Aorta (tissue), 5 donors: ENCODE measurements around the gene PRICKLE3. TPM values are rescaled to one million over a fixed set of nuclear protein-coding genes. Genes with fewer than 3 reads are reported as not detected.
A peak's percentile ranks its signal among the peaks of the same experiment; 100 is the strongest.

Experiments
- ATAC-seq: fragments of 200-7000 bp; cut with Tn5 transposase; one replicate; pipeline ENCODE4 v1.9.1; 2022; ENCODE audit warnings: moderate library complexity; ENCODE audit not compliant: low FRiP score
- DNase-seq, 2 donors: peaks; one replicate each; pipeline ENCODE4 v3.0.0-alpha.2; 2020
- H3K27ac ChIP-seq, 2 donors: one replicate each; pipeline ENCODE4 v1.5.1; 2013; ENCODE audit warnings: low read length in 2 of 2, mild to moderate bottlenecking in 2 of 2, moderate library complexity in 2 of 2, control low read depth in 1 of 2, inconsistent platforms in 1 of 2, low read depth in 1 of 2
- H3K27me3 ChIP-seq, 2 donors: one replicate each; pipeline ENCODE4 v1.6.1; 2013; ENCODE audit warnings: control low read depth in 1 of 2, low read length in 1 of 2, mild to moderate bottlenecking in 1 of 2, moderate library complexity in 1 of 2; ENCODE audit not compliant: insufficient read depth in 2 of 2, control insufficient read depth in 1 of 2
- H3K36me3 ChIP-seq, 2 donors: one replicate each; pipeline ENCODE4 v1.6.1; 2013; ENCODE audit warnings: control low read depth in 1 of 2, low read length in 1 of 2, mild to moderate bottlenecking in 1 of 2; ENCODE audit not compliant: insufficient read depth in 2 of 2, control insufficient read depth in 1 of 2
- H3K4me1 ChIP-seq, 2 donors: one replicate each; pipeline ENCODE4 v1.6.1; 2013; ENCODE audit warnings: low read length in 2 of 2, control low read depth in 1 of 2, mild to moderate bottlenecking in 1 of 2, moderate library complexity in 1 of 2; ENCODE audit not compliant: insufficient read depth in 2 of 2, control insufficient read depth in 1 of 2
- H3K4me3 ChIP-seq, 2 donors: one replicate each; pipeline ENCODE4 v1.5.1; 2013; ENCODE audit warnings: low read length in 2 of 2, control low read depth in 1 of 2, mild to moderate bottlenecking in 1 of 2
- H3K9me3 ChIP-seq: one replicate; pipeline ENCODE4 v1.6.1; 2013; ENCODE audit warnings: mild to moderate bottlenecking, low read length; ENCODE audit not compliant: control insufficient read depth
- WGBS, 2 donors: extraction: QIAGEN DNeasy Blood & Tissue Kit; methylation state at CpG; one replicate each; pipeline ENCODE4 v1.1.7; 2013; 5-methylcytosine and 5-hydroxymethylcytosine counted together
- intact Hi-C, 2 donors: fragments of 100-400 bp; cut with DNase I; formaldehyde crosslinking; loops; one replicate each; pipeline versions ENCODE4 v1.14.2 to v1.15.0; 2022
- polyA plus RNA-seq, 2 donors: library from polyadenylated mRNA; stranded (reverse); fragments of 200-250 nt; gene quantifications; one replicate each; pipeline ENCODE4 v1.2.3, GENCODE V29; 2013
- total RNA-seq, 2 donors: library from RNA; stranded (reverse); fragmentation: NEBNext Ultra II Directional; extraction: Animal tissue kit (Norgen Biotek cat#: 25700); gene quantifications; one replicate each; pipeline ENCODE4 v1.2.1, GENCODE V29; 2021
- donor health status: healthy with polysubstance abuse.
- donor health status: Bipolar disorder and iron deficiency.
- donor health status: DM: no; HTN: no; CAD: no.
- donor health status: DM: no; HTN: no; CAD: no.
- donor health status: DM: yes; HTN: yes; CAD: no.

The PRICKLE3 gene
- total and polyA plus RNA-seq, 4 donors: 2.8 to 13.3 (median 9.6) TPM

DNA sequence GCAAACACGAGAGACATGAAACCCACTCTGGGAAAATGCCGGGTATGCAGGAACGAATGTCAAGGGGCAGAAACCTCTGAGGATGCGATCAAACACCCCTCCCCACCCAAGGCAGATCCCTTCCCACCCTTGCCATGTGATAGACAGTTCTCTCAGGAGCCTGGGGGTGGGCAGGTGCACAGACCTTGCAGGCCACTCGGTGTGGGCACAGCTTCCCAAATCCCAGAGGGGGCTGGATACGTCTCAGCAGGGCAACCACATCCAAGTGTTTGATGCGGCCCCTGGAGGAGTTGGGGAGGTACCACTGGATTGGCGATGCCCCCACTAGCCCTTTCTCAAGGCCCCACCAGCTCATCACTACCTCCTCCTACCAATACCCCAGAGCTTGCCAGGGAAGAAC is 24.2 kb upstream of the PRICKLE3 start:
- DNase-seq: no peak
- no peaks in the 10 kb centered on the region for H3K4me1 ChIP-seq
- no peaks in the 10 kb centered on the region for H3K36me3 ChIP-seq
- H3K27me3 ChIP-seq: no peaks in the 10 kb centered on the region
- no peak overlapping the region for H3K27ac ChIP-seq
- ATAC-seq: no peak
- WGBS, 2 donors: 67 to 69% methylated on average over 8 of the region's 8 CpGs
- no peaks in the 10 kb centered on the region for H3K9me3 ChIP-seq
- no peak overlapping the region for H3K4me3 ChIP-seq
- intact Hi-C loops: no loop called here

DNA sequence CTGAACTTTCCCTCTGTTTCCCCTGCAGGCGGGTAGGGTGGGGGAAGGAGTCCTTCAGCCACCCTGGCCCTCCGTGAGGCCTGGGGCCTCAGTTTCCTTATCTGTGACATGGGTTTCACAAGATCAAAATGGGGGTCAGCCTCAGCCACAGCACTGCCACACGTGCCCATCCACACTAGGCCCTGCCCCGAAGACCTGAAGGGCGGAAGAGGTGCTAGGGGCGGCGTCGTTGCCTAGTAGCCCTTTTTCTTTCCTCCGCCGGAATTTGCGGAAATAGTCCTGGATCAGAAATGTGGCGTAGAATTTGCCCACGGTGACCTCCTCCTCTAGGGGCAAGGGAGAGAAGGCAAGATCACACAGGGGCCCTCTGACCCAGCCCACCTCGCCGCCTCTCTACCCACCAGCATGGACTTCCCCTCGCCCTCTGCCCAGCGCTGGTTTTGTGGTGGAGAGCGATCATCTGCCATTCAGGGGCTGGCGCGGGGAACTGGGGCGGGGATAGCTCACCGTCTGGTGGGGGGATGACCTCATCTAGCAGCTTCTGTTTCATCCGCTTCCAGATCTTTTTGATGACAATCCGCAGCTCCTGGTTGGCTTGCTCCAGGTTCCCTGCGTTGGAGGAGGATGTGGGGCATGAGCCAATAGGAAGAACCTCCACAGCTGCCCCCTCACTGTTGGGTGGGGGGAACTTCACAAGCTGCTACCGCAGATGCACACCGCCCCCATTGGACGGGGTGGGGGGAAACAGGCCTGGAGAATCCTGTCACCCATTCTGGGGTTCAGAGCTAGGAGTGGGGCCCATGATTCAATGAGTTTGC is 23.5 kb upstream of the PRICKLE3 start:
- Histone ChIP-seq H3K4me3 (no peak overlapping the region), H3K36me3 (no peaks in the 10 kb centered on the region), H3K27me3 (no peaks in the 10 kb centered on the region), H3K27ac (no peak overlapping the region), H3K4me1 (no peaks in the 10 kb centered on the region), H3K9me3 (no peaks in the 10 kb centered on the region)
- ATAC-seq (no peak), DNase-seq (peak in 1 of 2 donors; percentile 53)
- 32 to 50% methylated on average over 28 of the region's 28 CpGs for WGBS, 2 donors
- intact Hi-C loops: no loop called here

DNA sequence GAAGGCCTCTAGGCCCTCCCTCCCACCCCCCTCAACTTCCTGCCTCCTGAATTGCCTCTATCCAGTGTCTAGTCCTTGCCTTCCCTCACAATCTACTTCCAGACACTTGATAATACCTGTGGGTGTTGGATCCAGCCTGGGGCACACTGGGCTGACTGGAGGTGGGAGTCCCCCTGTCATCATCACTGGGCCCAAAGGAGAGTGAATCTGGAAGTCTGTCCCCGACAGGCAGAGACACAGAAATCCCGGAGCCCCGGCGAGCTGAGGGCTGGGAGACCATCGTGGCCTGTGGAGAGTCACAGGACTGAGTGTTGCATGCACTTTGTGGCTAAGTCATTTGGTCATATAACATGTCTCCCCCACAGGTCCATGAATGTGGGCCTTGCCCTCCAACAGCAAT is 22.2 kb upstream of the PRICKLE3 start:
- H3K4me1 ChIP-seq: no peaks in the 10 kb centered on the region
- H3K9me3 ChIP-seq: no peaks in the 10 kb centered on the region
- H3K36me3 ChIP-seq: no peaks in the 10 kb centered on the region
- H3K4me3 ChIP-seq: no peak overlapping the region
- intact Hi-C loops: no loop called here
- no peak for ATAC-seq
- DNase-seq: no peak
- no peaks in the 10 kb centered on the region for H3K27me3 ChIP-seq
- WGBS, 2 donors: 89 to 90% methylated on average over 5 of the region's 5 CpGs
- no peak overlapping the region for H3K27ac ChIP-seq

DNA sequence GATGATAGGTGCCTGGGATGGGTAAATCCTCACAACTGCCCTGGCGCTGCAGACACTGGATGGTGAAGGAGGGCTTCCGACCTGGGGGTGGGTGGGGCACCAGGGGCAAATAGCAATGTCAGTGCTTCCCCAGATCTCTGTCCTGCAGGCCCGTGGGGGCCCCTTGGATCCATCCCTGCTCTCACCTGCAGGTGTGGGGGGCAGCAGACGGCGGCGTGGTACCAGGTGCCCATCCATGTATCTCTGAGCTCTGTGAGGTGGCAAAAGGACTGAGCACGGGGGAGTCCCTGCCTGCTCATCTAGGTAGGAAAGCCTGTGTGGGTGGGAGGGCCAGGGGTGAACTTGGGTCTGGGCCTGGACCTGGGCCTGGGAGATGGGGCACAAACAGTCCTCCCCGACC is 20.4 kb upstream of the PRICKLE3 start:
- Histone ChIP-seq H3K36me3 (no peaks in the 10 kb centered on the region), H3K9me3 (no peaks in the 10 kb centered on the region), H3K27ac (no peak overlapping the region), H3K27me3 (no peaks in the 10 kb centered on the region), H3K4me3 (no peak overlapping the region), H3K4me1 (no peaks in the 10 kb centered on the region)
- intact Hi-C loops: no loop called here
- ATAC-seq (no peak), DNase-seq (peak in 1 of 2 donors; percentile 58)
- WGBS, 2 donors: 73 to 87% methylated on average over 8 of the region's 8 CpGs

DNA sequence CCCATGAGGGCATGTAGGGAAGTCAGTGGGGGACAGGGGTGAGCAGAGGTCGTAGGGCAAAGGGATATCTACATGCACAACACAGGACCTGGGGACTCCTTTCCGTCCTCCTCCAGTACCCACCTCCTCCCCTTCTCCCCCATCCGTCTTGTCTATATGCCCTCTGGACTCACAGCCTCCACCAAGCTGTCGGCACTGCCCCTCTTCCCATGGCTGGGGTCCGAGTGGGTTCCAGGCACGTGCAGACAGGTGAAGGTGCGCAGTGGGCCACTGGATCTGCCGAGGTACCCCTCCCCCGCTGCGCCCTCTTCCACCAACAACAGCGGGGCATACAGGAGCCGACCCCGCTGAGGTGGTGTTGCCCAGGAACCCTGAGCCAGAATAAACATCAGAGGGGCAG is 19.3 kb upstream of the PRICKLE3 start:
- ATAC-seq (no peak), DNase-seq (no peak)
- Histone ChIP-seq H3K4me3 (no peak overlapping the region), H3K4me1 (no peaks in the 10 kb centered on the region), H3K36me3 (no peaks in the 10 kb centered on the region), H3K9me3 (no peaks in the 10 kb centered on the region), H3K27ac (no peak overlapping the region), H3K27me3 (no peaks in the 10 kb centered on the region)
- 76 to 80% methylated on average over 13 of the region's 13 CpGs for WGBS, 2 donors
- intact Hi-C loops: no loop called here

DNA sequence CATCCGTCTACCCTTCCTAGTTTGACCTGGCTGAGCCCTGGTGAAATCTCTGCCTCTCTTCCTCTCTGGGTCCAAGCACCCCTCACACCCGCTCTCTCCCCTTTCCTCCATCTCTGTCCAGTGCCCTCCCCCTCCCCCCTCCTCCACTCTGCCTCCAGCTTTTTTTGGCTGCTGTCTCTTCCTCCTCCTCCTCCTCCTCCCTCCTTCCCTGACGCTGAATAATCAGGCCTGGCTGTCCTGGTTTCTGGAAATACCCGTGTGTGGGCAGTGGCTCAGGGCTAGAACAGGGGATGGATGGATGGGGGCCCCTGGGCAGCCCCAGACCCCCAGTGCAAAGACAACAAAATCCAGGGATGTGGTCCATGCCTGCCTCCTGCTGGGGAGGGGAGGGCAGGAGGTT is 18.5 kb upstream of the PRICKLE3 start:
- no peaks in the 10 kb centered on the region for H3K27me3 ChIP-seq
- H3K27ac ChIP-seq: no peak overlapping the region
- WGBS, 2 donors: 38 to 46% methylated on average over 4 of the region's 4 CpGs
- DNase-seq: no peak
- ATAC-seq: no peak
- H3K4me3 ChIP-seq: no peak overlapping the region
- no peaks in the 10 kb centered on the region for H3K36me3 ChIP-seq
- intact Hi-C loops: loop anchor here in 1 of 2 donors (5.0 kb wide), 1 partner anchor 33 kb away; the partner anchor contains the start of gene CCDC22
- no peaks in the 10 kb centered on the region for H3K9me3 ChIP-seq
- H3K4me1 ChIP-seq: no peaks in the 10 kb centered on the region

DNA sequence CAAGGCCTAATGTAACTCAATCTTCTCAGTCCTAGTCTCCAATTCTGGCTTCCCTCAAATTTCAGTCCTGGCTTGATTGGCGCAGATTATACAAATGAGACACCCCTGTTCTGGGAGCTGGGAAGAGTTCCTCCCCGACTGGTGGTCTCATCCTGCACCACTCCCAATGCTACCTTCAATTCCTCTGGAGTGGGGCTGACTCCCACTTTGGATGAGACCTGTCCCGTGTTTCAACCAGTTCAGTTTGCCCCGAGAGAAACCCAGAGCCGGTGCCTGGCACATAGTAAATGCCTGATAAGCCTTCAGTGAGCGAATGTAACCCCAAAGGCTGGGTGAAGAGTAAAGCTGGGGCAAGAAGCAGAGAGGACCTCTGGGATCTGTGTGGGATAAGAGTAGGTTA is 17.8 kb upstream of the PRICKLE3 start:
- Histone ChIP-seq H3K27me3 (no peaks in the 10 kb centered on the region), H3K27ac (no peak overlapping the region), H3K4me1 (no peaks in the 10 kb centered on the region), H3K36me3 (no peaks in the 10 kb centered on the region), H3K9me3 (no peaks in the 10 kb centered on the region), H3K4me3 (no peak overlapping the region)
- WGBS, 2 donors: 78 to 90% methylated on average over 6 of the region's 6 CpGs
- no peak for ATAC-seq
- intact Hi-C loops: loop anchor here in 1 of 2 donors (5.0 kb wide), 1 partner anchor 33 kb away; the partner anchor contains the start of gene CCDC22
- no peak for DNase-seq

DNA sequence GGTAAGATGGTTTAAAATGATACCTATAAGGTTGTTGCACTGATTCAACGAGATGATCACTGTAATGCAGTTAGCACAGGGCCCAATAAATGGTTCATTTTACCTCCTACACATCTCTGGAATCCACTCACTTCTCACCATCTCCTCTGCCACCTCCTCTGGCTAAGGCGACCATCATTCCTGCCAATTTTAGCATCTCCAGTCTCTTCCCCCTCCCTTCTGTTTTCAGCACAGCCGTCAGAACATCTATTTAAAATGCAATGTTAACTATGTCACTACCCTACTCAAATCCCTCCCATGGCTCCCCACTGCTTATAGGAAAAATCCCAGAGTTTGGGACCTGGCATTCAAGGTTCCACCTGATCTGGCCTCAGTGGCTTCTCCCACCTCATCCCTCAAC is 17.4 kb upstream of the PRICKLE3 start:
- Histone ChIP-seq H3K4me3 (no peak overlapping the region), H3K27ac (no peak overlapping the region), H3K4me1 (no peaks in the 10 kb centered on the region), H3K36me3 (no peaks in the 10 kb centered on the region), H3K27me3 (no peaks in the 10 kb centered on the region), H3K9me3 (no peaks in the 10 kb centered on the region)
- intact Hi-C loops: loop anchor here in 1 of 2 donors (5.0 kb wide), 1 partner anchor 34 kb away; the partner anchor contains the start of gene CCDC22
- ATAC-seq (no peak), DNase-seq (no peak)
- 59 to 75% methylated on average over 3 of the region's 3 CpGs for WGBS, 2 donors

DNA sequence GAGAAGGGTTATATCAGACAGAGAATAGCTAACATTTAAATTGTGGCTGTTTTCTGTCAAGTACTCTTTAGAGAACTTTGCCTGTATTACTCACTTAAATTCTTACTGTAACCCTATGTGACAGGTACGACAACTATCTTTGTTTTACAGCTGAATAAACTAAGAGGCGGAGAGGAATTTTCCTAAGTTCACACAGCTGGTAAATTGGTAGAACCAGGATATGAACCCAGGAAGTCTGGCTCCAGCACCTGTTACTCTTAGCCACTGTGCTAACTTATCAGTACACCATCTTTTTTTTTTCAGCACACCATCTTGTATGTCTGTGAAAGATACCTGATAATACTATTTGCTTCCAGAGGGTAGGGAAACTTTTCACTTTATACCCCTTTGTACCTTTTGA is 15.8 kb upstream of the PRICKLE3 start:
- no peaks in the 10 kb centered on the region for H3K36me3 ChIP-seq
- no peak for DNase-seq
- intact Hi-C loops: loop anchor here in 1 of 2 donors (5.0 kb wide), 1 partner anchor 35 kb away; the partner anchor contains the start of gene CCDC22

More for the DNA sequence above, 15.8 kb upstream of the PRICKLE3 start:
- no peaks in the 10 kb centered on the region for H3K4me1 ChIP-seq
- no peaks in the 10 kb centered on the region for H3K27me3 ChIP-seq
- H3K27ac ChIP-seq: no peak overlapping the region
- no peak overlapping the region for H3K4me3 ChIP-seq
- ATAC-seq: no peak
- H3K9me3 ChIP-seq: no peaks in the 10 kb centered on the region
- 80 to 93% methylated on average over 2 of the region's 2 CpGs for WGBS, 2 donors
